Measurements from ENCODE around the gene OCA2. TPM values are rescaled to one million over a fixed set of nuclear protein-coding genes. Genes with fewer than 3 reads are reported as not detected.

Gene OCA2
- polyA plus RNA-seq, 3 donors = not detected

DNA sequence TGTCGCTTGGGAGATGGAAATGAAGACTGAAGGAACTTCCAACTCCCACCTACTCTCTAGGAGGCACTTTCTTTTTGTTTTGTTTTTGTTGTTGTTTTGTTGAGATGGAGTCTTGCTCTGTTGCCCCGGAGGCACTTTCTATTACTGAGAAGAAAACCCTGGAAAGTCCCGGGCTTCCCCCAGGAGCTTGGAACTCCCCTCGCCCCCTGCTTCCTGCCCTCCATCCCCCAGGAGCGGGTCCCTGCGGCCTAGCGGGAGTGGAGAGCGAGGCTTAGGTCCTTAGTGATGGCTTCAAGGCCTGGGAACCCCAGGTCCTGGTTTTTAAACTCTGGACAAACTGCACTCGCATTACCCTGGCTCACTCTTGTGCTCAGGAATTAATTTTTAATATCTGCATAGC lies 195.7 kb downstream of the OCA2 start:
- no peaks in the 10 kb centered on the region for H3K36me3 Mint-ChIP-seq
- H3K36me3 ChIP-seq (replicated peaks in 1 of 2; ENCODE audit: control insufficient read depth in 1 of 2, insufficient read depth in 2 of 2, low read length in 2 of 2) = no peaks in the 10 kb centered on the region
- H3K4me1 ChIP-seq (ENCODE audit: control insufficient read depth in 1 of 2, insufficient read depth in 2 of 2, low read length in 2 of 2) = no peaks in the 10 kb centered on the region
- peaks cover 18 to 44% (median 34%) of the 10 kb centered on the region in 7 donors for H3K9me3 Mint-ChIP-seq
- H3K4me3 ChIP-seq (replicated peaks in 1 of 3; ENCODE audit: low read depth in 2 of 3, low read length in 3 of 3) = no peak overlapping the region
- no peak overlapping the region for H3K4me2 ChIP-seq (replicated peaks; ENCODE audit: extremely low read depth, low read length, poor library complexity, severe bottlenecking)
- no peaks in the 10 kb centered on the region for H3K27me3 ChIP-seq (ENCODE audit: control insufficient read depth in 2 of 2, insufficient read depth in 2 of 2, low read length in 2 of 2)
- intact Hi-C loops (cut with micrococcal nuclease) = no loop called here
- no peak overlapping the region for H2AFZ ChIP-seq (ENCODE audit: insufficient read depth, low read depth, low read length, poor library complexity, severe bottlenecking)
- 100% methylated on average over 1 of the region's 9 CpGs for WGBS (ENCODE audit: insufficient coverage)
- no peak overlapping the region for H3K9ac ChIP-seq (ENCODE audit: insufficient read depth, low read length, poor library complexity, severe bottlenecking)
- H3K9me3 ChIP-seq (replicated peaks in 1 of 2; ENCODE audit: control insufficient read depth in 1 of 2, insufficient read depth in 1 of 2, low read length in 2 of 2) = peaks cover 45 to 55% of the 10 kb centered on the region in 2 donors
- no peaks in the 10 kb centered on the region for H3K79me2 ChIP-seq (ENCODE audit: insufficient read depth, low read length)
- no peaks in the 10 kb centered on the region for H3K4me1 Mint-ChIP-seq
- H3K27ac Mint-ChIP-seq = no peak overlapping the region
- peaks cover 0 to 2% (median 2%) of the 10 kb centered on the region in 3 donors for H3K27me3 Mint-ChIP-seq (ENCODE audit: low read depth in 3 of 3)
- no peak overlapping the region for H3K4me3 Mint-ChIP-seq
- no peak overlapping the region for H3K27ac ChIP-seq (ENCODE audit: low read depth in 1 of 2, low read length in 2 of 2)
- TF ChIP-seq, protein P1, sequence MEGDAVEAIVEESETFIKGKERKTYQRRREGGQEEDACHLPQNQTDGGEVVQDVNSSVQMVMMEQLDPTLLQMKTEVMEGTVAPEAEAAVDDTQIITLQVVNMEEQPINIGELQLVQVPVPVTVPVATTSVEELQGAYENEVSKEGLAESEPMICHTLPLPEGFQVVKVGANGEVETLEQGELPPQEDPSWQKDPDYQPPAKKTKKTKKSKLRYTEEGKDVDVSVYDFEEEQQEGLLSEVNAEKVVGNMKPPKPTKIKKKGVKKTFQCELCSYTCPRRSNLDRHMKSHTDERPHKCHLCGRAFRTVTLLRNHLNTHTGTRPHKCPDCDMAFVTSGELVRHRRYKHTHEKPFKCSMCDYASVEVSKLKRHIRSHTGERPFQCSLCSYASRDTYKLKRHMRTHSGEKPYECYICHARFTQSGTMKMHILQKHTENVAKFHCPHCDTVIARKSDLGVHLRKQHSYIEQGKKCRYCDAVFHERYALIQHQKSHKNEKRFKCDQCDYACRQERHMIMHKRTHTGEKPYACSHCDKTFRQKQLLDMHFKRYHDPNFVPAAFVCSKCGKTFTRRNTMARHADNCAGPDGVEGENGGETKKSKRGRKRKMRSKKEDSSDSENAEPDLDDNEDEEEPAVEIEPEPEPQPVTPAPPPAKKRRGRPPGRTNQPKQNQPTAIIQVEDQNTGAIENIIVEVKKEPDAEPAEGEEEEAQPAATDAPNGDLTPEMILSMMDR (IDR thresholded peaks at IDR 0.05) = no peak
- H4K20me1 ChIP-seq (ENCODE audit: insufficient read depth, low read length) = no peaks in the 10 kb centered on the region
- no peak for DNase-seq

DNA sequence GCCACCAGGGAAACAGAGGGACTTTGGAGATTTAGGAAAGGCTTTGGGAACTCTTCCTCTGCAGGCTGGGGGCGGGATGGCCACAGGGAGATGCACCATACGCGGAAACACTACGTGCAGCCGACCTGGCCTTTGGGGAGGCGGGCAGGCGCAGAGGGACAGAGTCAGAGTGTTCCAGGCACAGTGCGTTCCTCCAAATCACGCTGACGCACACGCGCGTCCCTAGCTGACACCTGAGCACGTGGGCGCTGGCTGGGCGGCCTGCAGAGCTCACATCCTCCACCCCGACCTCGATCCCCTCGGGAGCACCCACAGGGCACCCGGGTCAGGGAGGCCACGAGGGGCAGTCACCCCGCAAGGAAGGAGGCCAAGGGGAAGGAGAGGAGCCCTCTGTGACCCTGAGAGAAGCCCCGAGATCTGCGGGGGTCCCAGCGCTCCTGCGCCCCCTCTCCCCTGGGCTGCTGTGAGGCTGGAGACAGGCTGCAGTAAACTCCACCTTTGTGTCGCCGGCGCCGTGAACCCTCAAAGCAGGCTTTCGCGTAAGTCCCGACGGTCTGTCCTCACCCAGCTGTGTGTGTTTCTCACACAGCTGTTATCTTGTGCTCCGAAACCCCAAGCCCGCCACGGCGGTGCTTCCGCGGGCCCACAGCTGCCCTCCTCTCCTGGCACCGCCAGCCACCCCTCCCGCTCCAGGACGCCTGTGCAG lies 196.3 kb downstream of the OCA2 start:
- H3K27me3 ChIP-seq (ENCODE audit: control insufficient read depth in 2 of 2, insufficient read depth in 2 of 2, low read length in 2 of 2) = no peaks in the 10 kb centered on the region
- no peak for DNase-seq
- no peak overlapping the region for H3K9ac ChIP-seq (ENCODE audit: insufficient read depth, low read length, poor library complexity, severe bottlenecking)
- Mint-ChIP-seq H3K4me1 (no peaks in the 10 kb centered on the region), H3K4me3 (no peak overlapping the region), H3K27me3 (ENCODE audit: low read depth in 3 of 3) (peaks cover 0 to 2% (median 2%) of the 10 kb centered on the region in 3 donors), H3K9me3 (peaks cover 20 to 49% (median 37%) of the 10 kb centered on the region in 7 donors), H3K27ac (no peak overlapping the region), H3K36me3 (no peaks in the 10 kb centered on the region)
- TF ChIP-seq, protein P1 (IDR thresholded peaks at IDR 0.05) = no peak
- H3K36me3 ChIP-seq (replicated peaks in 1 of 2; ENCODE audit: control insufficient read depth in 1 of 2, insufficient read depth in 2 of 2, low read length in 2 of 2) = no peaks in the 10 kb centered on the region
- no peak overlapping the region for H3K27ac ChIP-seq (ENCODE audit: low read depth in 1 of 2, low read length in 2 of 2)
- 82% methylated on average over 34 of the region's 43 CpGs for WGBS (ENCODE audit: insufficient coverage)
- H4K20me1 ChIP-seq (ENCODE audit: insufficient read depth, low read length) = no peaks in the 10 kb centered on the region
- H3K79me2 ChIP-seq (ENCODE audit: insufficient read depth, low read length) = no peaks in the 10 kb centered on the region
- H3K4me2 ChIP-seq (replicated peaks; ENCODE audit: extremely low read depth, low read length, poor library complexity, severe bottlenecking) = no peak overlapping the region
- no peaks in the 10 kb centered on the region for H3K4me1 ChIP-seq (ENCODE audit: control insufficient read depth in 1 of 2, insufficient read depth in 2 of 2, low read length in 2 of 2)
- intact Hi-C loops (cut with micrococcal nuclease) = no loop called here
- no peak overlapping the region for H3K4me3 ChIP-seq (replicated peaks in 1 of 3; ENCODE audit: low read depth in 2 of 3, low read length in 3 of 3)
- peaks cover 49 to 60% of the 10 kb centered on the region in 2 donors for H3K9me3 ChIP-seq (replicated peaks in 1 of 2; ENCODE audit: control insufficient read depth in 1 of 2, insufficient read depth in 1 of 2, low read length in 2 of 2)
- H2AFZ ChIP-seq (ENCODE audit: insufficient read depth, low read depth, low read length, poor library complexity, severe bottlenecking) = no peak overlapping the region
